Vagina (tissue), 2 donors: ENCODE data around the gene CDS2. TPM values are rescaled to one million over a fixed set of nuclear protein-coding genes. Genes with fewer than 3 reads are reported as not detected.

ENCODE experiments used
- DNase-seq, 2 donors: peaks; one replicate each; pipeline ENCODE4 v3.0.0-alpha.2; 2017; ENCODE audit errors: extremely low spot score in 2 of 2
- H3K27ac ChIP-seq: fragments of 200-600 bp; sonication (generic); one replicate; pipeline ENCODE4 v1.5.1; 2019
- H3K27me3 ChIP-seq: fragments of 200-600 bp; sonication (generic); one replicate; pipeline ENCODE4 v1.5.1; 2019
- H3K36me3 ChIP-seq, 2 donors: fragments of 200-600 bp; sonication (generic); one replicate each; pipeline ENCODE4 v1.5.1; 2017 to 2019
- H3K4me1 ChIP-seq: fragments of 200-600 bp; sonication (generic); one replicate; pipeline ENCODE4 v1.5.1; 2019
- H3K4me3 ChIP-seq, 2 donors: fragments of 200-600 bp; sonication (generic); 1 replicate in 1 of 2; 2 replicates in 1 of 2; pipeline ENCODE4 v1.5.1; 2016 to 2019
- H3K9me3 ChIP-seq: fragments of 200-600 bp; sonication (generic); one replicate; pipeline ENCODE4 v1.5.1; 2019
- POLR2A ChIP-seq, 2 donors: fragments of 450-650 bp; IDR thresholded peaks; one replicate each; pipeline ENCODE4 v1.6.1; 2017; ENCODE audit warnings: antibody characterized with exemption in 2 of 2, mild to moderate bottlenecking in 2 of 2, moderate library complexity in 2 of 2
- POLR2AphosphoS5 ChIP-seq, 2 donors: sonication (generic); formaldehyde crosslinking; IDR thresholded peaks; one replicate each; pipeline ENCODE4 v1.9.0; 2017; ENCODE audit warnings: antibody characterized with exemption in 2 of 2, mild to moderate bottlenecking in 2 of 2, low read depth in 1 of 2; ENCODE audit not compliant: insufficient read depth in 1 of 2
- intact Hi-C: fragments of 100-400 bp; cut with DNase I; formaldehyde crosslinking; loops from one replicate; pipeline ENCODE4 v1.15.1; 2023
- total RNA-seq: library from RNA; depleted of rRNA; stranded (reverse); fragments of >200 nt; gene quantifications from one replicate; pipeline ENCODE4 v1.2.3, GENCODE V29; 2016
- TF ChIP-seq, protein P1 (sequence below), 3 experiments: fragments of 450-650 bp in 2 of 3; fragments of 200-600 bp in 1 of 3; sonication (generic) in 1 of 3; IDR thresholded peaks; one replicate each; pipeline ENCODE4 v1.5.1; 2017 to 2019; ENCODE audit warnings: antibody characterized with exemption in 3 of 3, mild to moderate bottlenecking in 2 of 3, moderate library complexity in 2 of 3

The CDS2 gene
- total RNA-seq, 1 donor from 2014 or later = 24.8 TPM

DNA sequence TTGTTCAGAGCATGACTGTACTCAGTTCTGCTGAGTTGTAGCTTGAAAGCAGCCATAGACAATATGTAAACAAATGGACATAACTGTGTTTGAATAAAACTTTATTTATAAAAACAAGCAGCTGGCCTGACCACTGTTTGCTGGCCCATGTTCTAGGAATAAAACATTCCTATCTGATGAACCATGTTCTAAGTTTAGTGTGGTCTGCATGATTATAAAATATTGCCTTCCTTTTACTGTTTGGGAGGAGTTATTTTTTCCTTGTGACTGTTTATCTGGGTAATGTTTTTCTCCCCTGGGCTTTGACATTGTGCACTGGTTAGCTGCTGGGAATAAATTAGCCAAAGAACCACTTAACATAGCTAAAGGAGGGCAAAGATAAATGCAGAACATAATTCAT is 55.1 kb downstream of the CDS2 start:
- Histone ChIP-seq H3K27ac (no peak overlapping the region), H3K36me3 (peaks cover 0 to 62% of the 10 kb centered on the region in 2 donors), H3K4me1 (peaks cover 7% of the 10 kb centered on the region), H3K9me3 (no peaks in the 10 kb centered on the region), H3K4me3 (no peak overlapping the region), H3K27me3 (no peaks in the 10 kb centered on the region)
- intact Hi-C loops = no loop called here
- TF ChIP-seq POLR2AphosphoS5 (IDR thresholded peaks at IDR 0.05; ENCODE audit: insufficient read depth in 1 of 2, low read depth in 1 of 2) = peak in 1 of 2 donors; percentile 14
- TF ChIP-seq, protein P1, sequence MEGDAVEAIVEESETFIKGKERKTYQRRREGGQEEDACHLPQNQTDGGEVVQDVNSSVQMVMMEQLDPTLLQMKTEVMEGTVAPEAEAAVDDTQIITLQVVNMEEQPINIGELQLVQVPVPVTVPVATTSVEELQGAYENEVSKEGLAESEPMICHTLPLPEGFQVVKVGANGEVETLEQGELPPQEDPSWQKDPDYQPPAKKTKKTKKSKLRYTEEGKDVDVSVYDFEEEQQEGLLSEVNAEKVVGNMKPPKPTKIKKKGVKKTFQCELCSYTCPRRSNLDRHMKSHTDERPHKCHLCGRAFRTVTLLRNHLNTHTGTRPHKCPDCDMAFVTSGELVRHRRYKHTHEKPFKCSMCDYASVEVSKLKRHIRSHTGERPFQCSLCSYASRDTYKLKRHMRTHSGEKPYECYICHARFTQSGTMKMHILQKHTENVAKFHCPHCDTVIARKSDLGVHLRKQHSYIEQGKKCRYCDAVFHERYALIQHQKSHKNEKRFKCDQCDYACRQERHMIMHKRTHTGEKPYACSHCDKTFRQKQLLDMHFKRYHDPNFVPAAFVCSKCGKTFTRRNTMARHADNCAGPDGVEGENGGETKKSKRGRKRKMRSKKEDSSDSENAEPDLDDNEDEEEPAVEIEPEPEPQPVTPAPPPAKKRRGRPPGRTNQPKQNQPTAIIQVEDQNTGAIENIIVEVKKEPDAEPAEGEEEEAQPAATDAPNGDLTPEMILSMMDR (IDR thresholded peaks at IDR 0.05) = no peak
- no peak for TF ChIP-seq POLR2A (IDR thresholded peaks at IDR 0.05)
- no peak for DNase-seq

DNA sequence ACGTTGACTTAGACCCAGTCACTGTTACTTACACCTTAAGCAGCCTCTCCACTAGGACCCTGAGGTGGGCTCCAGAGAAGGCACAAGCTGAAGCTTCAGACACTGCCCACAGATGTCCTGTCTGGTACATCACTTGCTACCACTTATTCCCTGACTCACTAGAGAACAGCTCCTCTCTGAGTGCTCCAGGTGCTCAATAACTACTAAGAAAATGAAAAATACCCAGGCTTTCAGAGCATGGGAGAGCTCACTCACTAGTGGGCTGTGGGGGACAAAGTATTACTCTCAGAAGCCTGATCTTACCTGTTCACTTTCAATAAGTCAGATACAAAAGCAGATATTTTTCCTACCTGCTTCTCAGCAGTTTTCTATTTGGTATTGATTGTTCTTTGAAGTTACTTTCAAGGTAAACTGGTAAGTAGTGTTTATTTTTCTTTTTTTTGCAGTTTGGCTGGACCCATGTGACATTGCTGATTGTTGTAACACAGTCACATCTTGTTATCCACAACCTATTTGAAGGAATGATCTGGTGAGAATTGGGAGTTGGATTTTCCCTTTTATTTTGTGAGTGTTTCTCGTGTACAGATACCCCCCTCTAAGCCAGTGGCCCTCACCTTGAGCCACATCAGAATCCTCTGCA is 55.9 kb downstream of the CDS2 start:
- no peak overlapping the region for H3K27ac ChIP-seq
- TF ChIP-seq POLR2AphosphoS5 (IDR thresholded peaks at IDR 0.05; ENCODE audit: insufficient read depth in 1 of 2, low read depth in 1 of 2) = no peak
- H3K9me3 ChIP-seq = no peaks in the 10 kb centered on the region
- peaks cover 0 to 61% of the 10 kb centered on the region in 2 donors for H3K36me3 ChIP-seq
- intact Hi-C loops = no loop called here
- no peak for DNase-seq
- H3K27me3 ChIP-seq = no peaks in the 10 kb centered on the region
- no peak overlapping the region for H3K4me3 ChIP-seq
- H3K4me1 ChIP-seq = peaks cover 7% of the 10 kb centered on the region

DNA sequence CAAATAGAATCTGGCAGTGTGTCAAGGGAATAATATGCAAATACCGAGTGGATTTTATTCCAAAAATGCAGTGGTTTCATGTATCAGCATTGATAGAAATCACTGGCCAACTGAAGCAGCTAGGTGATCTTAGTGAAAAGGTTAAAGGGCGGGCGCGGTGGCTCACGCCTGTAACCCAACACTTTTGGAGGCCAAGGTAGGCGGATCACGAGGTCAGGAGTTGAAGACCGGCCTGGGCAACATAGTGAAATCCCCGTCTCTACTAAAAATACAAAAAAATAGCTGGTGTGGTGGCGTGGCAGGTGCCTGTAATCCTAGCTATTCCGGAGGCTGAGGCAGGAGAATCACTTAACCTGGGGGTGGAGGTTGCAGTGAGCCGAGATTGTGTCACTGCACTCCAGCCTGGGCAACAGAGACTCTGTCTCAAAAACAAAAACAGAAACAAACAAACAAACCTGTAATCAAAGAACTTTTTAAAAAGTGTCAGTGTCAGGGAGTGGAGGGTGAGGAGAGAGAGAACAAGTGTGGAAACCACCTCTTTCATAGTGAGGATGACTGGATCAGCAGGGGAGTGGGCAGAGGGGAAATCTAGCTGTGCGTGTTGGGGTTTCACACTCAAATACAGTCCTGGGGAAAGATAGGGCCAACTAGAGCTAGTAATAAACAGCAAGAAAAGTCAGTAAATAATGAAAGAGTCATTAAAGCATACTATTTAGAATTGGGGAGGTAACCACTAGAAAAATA is 57.1 kb downstream of the CDS2 start:
- DNase-seq = no peak
- TF ChIP-seq POLR2A (IDR thresholded peaks at IDR 0.05) = no peak
- TF ChIP-seq, protein P1 (IDR thresholded peaks at IDR 0.05) = no peak
- no peak for TF ChIP-seq POLR2AphosphoS5 (IDR thresholded peaks at IDR 0.05; ENCODE audit: insufficient read depth in 1 of 2, low read depth in 1 of 2)
- no peak overlapping the region for H3K4me3 ChIP-seq
- H3K4me1 ChIP-seq = peaks cover 7% of the 10 kb centered on the region
- H3K27ac ChIP-seq = no peak overlapping the region
- H3K9me3 ChIP-seq = no peaks in the 10 kb centered on the region
- H3K27me3 ChIP-seq = no peaks in the 10 kb centered on the region
- peaks cover 0 to 66% of the 10 kb centered on the region in 2 donors for H3K36me3 ChIP-seq
- intact Hi-C loops = no loop called here

DNA sequence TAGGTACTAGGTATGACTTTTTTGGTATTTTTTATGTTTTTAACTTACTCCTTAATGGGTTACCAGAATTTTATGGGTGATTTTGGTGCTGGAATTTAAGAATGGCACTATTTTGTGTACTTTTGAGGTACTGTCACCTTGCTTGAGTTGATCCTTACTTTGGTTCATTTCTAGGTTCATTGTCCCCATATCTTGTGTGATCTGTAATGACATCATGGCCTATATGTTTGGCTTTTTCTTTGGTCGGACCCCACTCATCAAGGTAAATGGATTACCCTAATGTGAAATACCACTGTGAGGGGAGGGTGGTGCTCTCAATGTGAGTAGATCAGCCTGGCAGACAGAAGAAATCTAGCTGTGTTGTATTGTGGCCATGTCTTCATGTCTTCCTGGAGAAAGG is 57.9 kb downstream of the CDS2 start:
- no peak for DNase-seq
- H3K27me3 ChIP-seq = no peaks in the 10 kb centered on the region
- H3K9me3 ChIP-seq = no peaks in the 10 kb centered on the region
- no peak for TF ChIP-seq POLR2AphosphoS5 (IDR thresholded peaks at IDR 0.05; ENCODE audit: insufficient read depth in 1 of 2, low read depth in 1 of 2)
- no peak for TF ChIP-seq POLR2A (IDR thresholded peaks at IDR 0.05)
- TF ChIP-seq, protein P1 (IDR thresholded peaks at IDR 0.05) = no peak
- peaks cover 7 to 66% of the 10 kb centered on the region in 2 donors for H3K36me3 ChIP-seq
- peaks cover 7% of the 10 kb centered on the region for H3K4me1 ChIP-seq
- no peak overlapping the region for H3K4me3 ChIP-seq
- no peak overlapping the region for H3K27ac ChIP-seq
- intact Hi-C loops = no loop called here

DNA sequence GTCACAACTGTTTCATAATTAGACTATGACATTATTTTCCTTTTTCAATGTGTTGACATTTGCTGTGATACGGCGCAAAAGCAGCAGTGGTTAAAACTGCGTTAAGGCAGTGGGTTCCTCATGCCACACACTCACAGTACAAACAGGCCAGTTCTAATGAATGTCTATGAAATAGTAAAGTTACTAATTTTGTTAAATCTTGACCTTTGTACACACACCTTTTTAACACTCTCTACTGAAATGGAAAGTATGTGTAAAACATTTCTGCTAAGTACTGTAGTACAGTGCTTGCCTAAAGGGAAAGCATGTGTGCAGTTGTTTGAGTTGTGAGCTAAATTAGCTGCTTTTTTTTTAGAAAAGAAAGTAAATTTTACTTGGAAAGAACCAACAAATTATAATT is 60.3 kb downstream of the CDS2 start:
- peaks cover 7 to 69% of the 10 kb centered on the region in 2 donors for H3K36me3 ChIP-seq
- H3K27me3 ChIP-seq = no peaks in the 10 kb centered on the region
- peaks cover 13% of the 10 kb centered on the region for H3K4me1 ChIP-seq
- no peak overlapping the region for H3K4me3 ChIP-seq
- DNase-seq = no peak
- intact Hi-C loops = no loop called here
- no peak overlapping the region for H3K27ac ChIP-seq
- no peak for TF ChIP-seq POLR2A (IDR thresholded peaks at IDR 0.05)
- TF ChIP-seq POLR2AphosphoS5 (IDR thresholded peaks at IDR 0.05; ENCODE audit: insufficient read depth in 1 of 2, low read depth in 1 of 2) = no peak
- TF ChIP-seq, protein P1 (IDR thresholded peaks at IDR 0.05) = no peak
- H3K9me3 ChIP-seq = no peaks in the 10 kb centered on the region
